ENCODE measurements around the gene ZC3H4.
"Not testable (repeated sequence)": the region's sequence is repeated elsewhere in the genome, so short reads cannot be mapped to it uniquely, and the experiment has no call there.

Gene ZC3H4

GRCh38 chr19:47107202-47107952 lies 6.2 kb downstream of the ZC3H4 start:
- DNase-seq: no peak

- DNase-seq: no peak
These were observed 6.8 kb downstream of the ZC3H4 start for GRCh38 chr19:47106821-47107201.

GRCh38 chr19:47105874-47106273 lies 7.7 kb downstream of the ZC3H4 start:
- DNase-seq: no peak

GRCh38 chr19:47104680-47105079 lies 8.9 kb downstream of the ZC3H4 start:
- DNase-seq: no peak

- no peak for DNase-seq
These were observed 11.1 kb downstream of the ZC3H4 start for GRCh38 chr19:47102346-47103060.

- DNase-seq: not testable (repeated sequence)
These were observed 12.5 kb downstream of the ZC3H4 start for GRCh38 chr19:47101116-47101515.

GRCh38 chr19:47100290-47100689 lies 13.3 kb downstream of the ZC3H4 start:
- DNase-seq: no peak

GRCh38 chr19:47099576-47100050 lies 14.0 kb downstream of the ZC3H4 start:
- DNase-seq: no peak

- DNase-seq: no peak
These were observed 15.0 kb downstream of the ZC3H4 start for GRCh38 chr19:47098608-47099007.

- no peak for DNase-seq
These were observed 16.0 kb downstream of the ZC3H4 start for GRCh38 chr19:47097396-47098201.

- no peak for DNase-seq
These were observed 16.9 kb downstream of the ZC3H4 start for GRCh38 chr19:47096721-47097120.

- DNase-seq: no peak
These were observed 17.4 kb downstream of the ZC3H4 start for GRCh38 chr19:47096100-47096704.

GRCh38 chr19:47095476-47096099 lies 18.0 kb downstream of the ZC3H4 start:
- no peak for DNase-seq

- DNase-seq: no peak
These were observed 18.8 kb downstream of the ZC3H4 start for GRCh38 chr19:47094557-47095475.

GRCh38 chr19:47093841-47094240 lies 19.7 kb downstream of the ZC3H4 start:
- DNase-seq: no peak

- no peak for DNase-seq
These were observed 20.3 kb downstream of the ZC3H4 start for GRCh38 chr19:47093254-47093653.

GRCh38 chr19:47089767-47090350 lies 23.7 kb downstream of the ZC3H4 start:
- no peak for DNase-seq

GRCh38 chr19:47086280-47086679 lies 27.3 kb downstream of the ZC3H4 start:
- no peak for DNase-seq

- no peak for DNase-seq
These were observed 28.6 kb downstream of the ZC3H4 start for GRCh38 chr19:47084879-47085439.

GRCh38 chr19:47082493-47082892 lies 31.1 kb downstream of the ZC3H4 start:
- DNase-seq: no peak

GRCh38 chr19:47081095-47081494 lies 32.5 kb downstream of the ZC3H4 start:
- DNase-seq: no peak

Data from COR-L47 (cell line).